Peyer's patch (tissue), 4 donors: Measurements from ENCODE around the gene GLYATL3. TPM values are rescaled to one million over a fixed set of nuclear protein-coding genes. Genes with fewer than 3 reads are reported as not detected.

Source experiments
- DNase-seq, 3 donors: peaks; one replicate each; pipeline ENCODE4 v3.0.0-alpha.2; 2017 to 2019
- H3K27ac ChIP-seq, 4 donors: fragments of 200-600 bp; sonication (generic); one replicate each; pipeline ENCODE4 v1.5.1; 2016 to 2019
- H3K27me3 ChIP-seq, 2 donors: fragments of 200-600 bp; sonication (generic); one replicate each; pipeline ENCODE4 v1.5.1; 2019
- H3K36me3 ChIP-seq, 3 donors: fragments of 200-600 bp; sonication (generic); one replicate each; pipeline ENCODE4 v1.5.1; 2016 to 2019
- H3K4me1 ChIP-seq, 4 donors: fragments of 200-600 bp; sonication (generic); one replicate each; pipeline ENCODE4 v1.5.1; 2016 to 2019
- H3K4me3 ChIP-seq, 4 donors: fragments of 200-600 bp; sonication (generic); 1 replicate in 3 of 4; 2 replicates in 1 of 4; pipeline ENCODE4 v1.5.1; 2016 to 2019; ENCODE audit warnings: mild to moderate bottlenecking in 1 of 4
- H3K9me3 ChIP-seq, 4 donors: fragments of 200-600 bp; sonication (generic); one replicate each; pipeline ENCODE4 v1.5.1; 2016 to 2019; ENCODE audit warnings: mild to moderate bottlenecking in 1 of 4
- POLR2A ChIP-seq, 2 donors: fragments of 450-650 bp; IDR thresholded peaks; one replicate each; pipeline ENCODE4 v1.5.1; 2017; ENCODE audit warnings: antibody characterized with exemption in 2 of 2, mild to moderate bottlenecking in 2 of 2, moderate library complexity in 2 of 2
- total RNA-seq, 4 donors: library from RNA; depleted of rRNA; stranded (reverse); fragments of >200 nt; gene quantifications; one replicate each; pipeline ENCODE4 v1.1.0, GENCODE V29; 2016
- TF ChIP-seq, protein P1 (sequence below), 6 experiments: fragments of 450-650 bp in 4 of 6; fragments of 200-600 bp in 2 of 6; sonication (generic) in 1 of 6; IDR thresholded peaks; one replicate each; pipeline ENCODE4 v1.5.1; 2017 to 2019; ENCODE audit warnings: antibody characterized with exemption in 6 of 6, mild to moderate bottlenecking in 3 of 6, moderate library complexity in 1 of 6

Gene GLYATL3
- total RNA-seq, 4 donors from 2014 or later, result not detected

DNA sequence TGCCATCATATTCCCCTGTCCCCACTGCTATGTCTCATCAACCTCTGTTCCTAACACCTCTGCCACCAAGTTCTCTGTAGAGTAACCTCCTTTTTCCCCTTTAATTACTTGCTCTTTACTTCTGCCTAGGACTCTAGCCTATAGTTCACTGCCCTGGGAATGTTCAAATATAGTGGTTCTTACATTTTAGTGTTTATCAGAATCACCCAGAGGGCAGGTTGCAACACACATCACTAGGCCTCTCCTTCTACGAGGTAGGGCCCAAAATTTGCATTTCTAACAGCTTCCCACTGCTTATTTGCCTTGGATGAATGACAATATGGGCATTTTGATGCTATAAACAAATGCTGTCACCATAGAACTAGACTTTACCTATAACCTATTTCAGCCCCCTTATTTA is 27.6 kb downstream of the GLYATL3 start:
- no peak for TF ChIP-seq POLR2A (IDR thresholded peaks at IDR 0.05)
- TF ChIP-seq, protein P1, sequence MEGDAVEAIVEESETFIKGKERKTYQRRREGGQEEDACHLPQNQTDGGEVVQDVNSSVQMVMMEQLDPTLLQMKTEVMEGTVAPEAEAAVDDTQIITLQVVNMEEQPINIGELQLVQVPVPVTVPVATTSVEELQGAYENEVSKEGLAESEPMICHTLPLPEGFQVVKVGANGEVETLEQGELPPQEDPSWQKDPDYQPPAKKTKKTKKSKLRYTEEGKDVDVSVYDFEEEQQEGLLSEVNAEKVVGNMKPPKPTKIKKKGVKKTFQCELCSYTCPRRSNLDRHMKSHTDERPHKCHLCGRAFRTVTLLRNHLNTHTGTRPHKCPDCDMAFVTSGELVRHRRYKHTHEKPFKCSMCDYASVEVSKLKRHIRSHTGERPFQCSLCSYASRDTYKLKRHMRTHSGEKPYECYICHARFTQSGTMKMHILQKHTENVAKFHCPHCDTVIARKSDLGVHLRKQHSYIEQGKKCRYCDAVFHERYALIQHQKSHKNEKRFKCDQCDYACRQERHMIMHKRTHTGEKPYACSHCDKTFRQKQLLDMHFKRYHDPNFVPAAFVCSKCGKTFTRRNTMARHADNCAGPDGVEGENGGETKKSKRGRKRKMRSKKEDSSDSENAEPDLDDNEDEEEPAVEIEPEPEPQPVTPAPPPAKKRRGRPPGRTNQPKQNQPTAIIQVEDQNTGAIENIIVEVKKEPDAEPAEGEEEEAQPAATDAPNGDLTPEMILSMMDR (IDR thresholded peaks at IDR 0.05), result no peak
- H3K27ac ChIP-seq, result no peak overlapping the region
- no peaks in the 10 kb centered on the region for H3K27me3 ChIP-seq

DNA sequence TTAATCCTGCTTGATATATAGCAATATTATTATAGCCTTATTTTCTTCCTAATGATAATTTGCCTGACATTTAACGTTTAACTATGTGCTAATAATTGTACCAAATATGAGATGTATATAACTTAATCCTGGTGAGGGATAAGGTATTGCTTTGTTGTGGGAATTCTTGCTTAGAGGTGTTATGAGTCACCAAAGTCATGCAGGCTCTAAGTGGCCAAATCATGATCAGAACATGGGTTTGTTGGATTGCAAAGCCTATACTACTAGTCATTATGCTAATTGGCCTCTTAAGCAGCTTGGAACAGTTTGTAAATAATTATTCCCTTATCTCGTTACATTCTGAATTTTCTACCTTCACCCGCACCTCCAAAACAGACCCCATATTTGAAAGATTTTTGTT is 28.8 kb downstream of the GLYATL3 start:
- TF ChIP-seq, protein P1 (IDR thresholded peaks at IDR 0.05), result no peak
- TF ChIP-seq POLR2A (IDR thresholded peaks at IDR 0.05), result no peak

More for the DNA sequence above, 27.6 kb downstream of the GLYATL3 start:
- no peak for DNase-seq
- Histone ChIP-seq H3K4me1 (no peaks in the 10 kb centered on the region), H3K9me3 (no peaks in the 10 kb centered on the region), H3K4me3 (no peak overlapping the region), H3K36me3 (no peaks in the 10 kb centered on the region)

DNA sequence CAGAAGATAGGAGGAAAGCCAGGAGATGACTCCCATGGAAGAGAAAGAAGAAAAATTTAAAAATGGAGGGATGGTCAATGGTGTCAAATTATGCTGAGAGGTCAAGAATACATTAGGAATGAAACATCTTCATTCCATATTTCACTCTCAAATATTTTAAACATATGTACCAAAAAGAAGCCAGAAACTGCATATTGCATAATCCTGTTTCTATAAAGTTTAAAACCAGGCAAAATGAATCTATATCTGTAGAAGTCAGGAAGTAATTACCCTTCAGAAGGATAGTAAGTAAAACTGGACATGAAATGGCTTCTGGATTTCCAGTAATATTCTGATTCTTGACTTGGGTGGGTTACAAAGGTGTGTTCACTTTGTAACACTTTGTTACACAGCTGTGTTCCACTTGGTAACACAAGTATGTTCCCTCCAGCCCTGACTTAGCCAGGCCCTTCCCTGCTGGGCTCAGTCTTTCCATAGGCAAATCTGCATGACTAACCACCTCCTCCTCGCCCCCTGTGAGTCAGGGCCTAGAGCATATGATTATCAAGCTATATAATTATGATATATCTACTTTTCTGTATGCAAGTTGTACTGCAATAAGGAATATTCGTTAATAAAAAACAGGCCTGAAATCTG is 30.5 kb downstream of the GLYATL3 start:
- Histone ChIP-seq H3K4me1 (no peaks in the 10 kb centered on the region), H3K4me3 (no peak overlapping the region), H3K27me3 (no peaks in the 10 kb centered on the region), H3K27ac (no peak overlapping the region), H3K9me3 (no peaks in the 10 kb centered on the region), H3K36me3 (no peaks in the 10 kb centered on the region)
- DNase-seq, result no peak
- TF ChIP-seq POLR2A (IDR thresholded peaks at IDR 0.05), result no peak
- TF ChIP-seq, protein P1 (IDR thresholded peaks at IDR 0.05), result no peak

More for the DNA sequence above, 28.8 kb downstream of the GLYATL3 start:
- Histone ChIP-seq H3K27ac (no peak overlapping the region), H3K4me3 (no peak overlapping the region), H3K27me3 (no peaks in the 10 kb centered on the region), H3K36me3 (no peaks in the 10 kb centered on the region), H3K9me3 (no peaks in the 10 kb centered on the region), H3K4me1 (no peaks in the 10 kb centered on the region)
- no peak for DNase-seq

DNA sequence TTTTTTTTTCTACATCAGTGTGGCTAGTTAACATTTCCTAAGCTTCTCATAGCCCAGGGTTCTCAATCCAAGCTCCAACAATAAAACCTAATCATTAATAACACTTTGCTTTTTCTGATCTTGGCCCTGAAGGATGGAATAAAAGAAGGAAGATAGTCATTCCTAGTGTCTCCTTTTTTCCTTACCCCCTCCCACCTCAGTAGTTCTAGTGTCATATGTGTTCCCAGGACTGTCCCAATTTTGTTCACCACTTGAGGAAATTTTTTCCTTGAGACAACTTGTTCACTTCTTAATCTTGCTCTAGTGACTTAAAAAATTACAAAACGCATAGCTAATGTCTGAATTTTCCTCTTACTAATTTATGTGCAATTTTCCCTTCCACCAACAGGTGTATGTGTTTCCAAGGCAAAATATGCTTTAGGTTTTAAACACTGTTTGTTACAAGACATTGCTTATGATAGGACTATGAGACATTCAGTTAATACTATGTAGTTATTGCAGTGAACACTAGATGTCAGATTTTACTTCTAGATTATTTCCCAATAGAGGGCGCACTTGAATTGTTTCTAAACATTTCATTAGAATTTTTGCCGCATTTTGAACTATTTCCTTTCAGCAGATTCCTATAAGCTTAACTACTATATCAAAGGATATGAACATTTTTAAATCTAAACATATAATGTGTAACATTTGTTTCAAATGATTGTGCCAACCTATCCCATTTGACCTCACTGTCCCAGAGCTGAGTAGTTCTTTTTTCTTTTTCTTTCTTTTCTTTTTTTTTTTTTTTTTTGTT is 32.2 kb downstream of the GLYATL3 start:
- no peaks in the 10 kb centered on the region for H3K9me3 ChIP-seq
- no peak overlapping the region for H3K27ac ChIP-seq
- no peak for DNase-seq
- no peaks in the 10 kb centered on the region for H3K36me3 ChIP-seq
- no peak overlapping the region for H3K4me3 ChIP-seq
- no peaks in the 10 kb centered on the region for H3K4me1 ChIP-seq
- no peak for TF ChIP-seq POLR2A (IDR thresholded peaks at IDR 0.05)
- TF ChIP-seq, protein P1 (IDR thresholded peaks at IDR 0.05), result peak in 5 of 6 experiments; percentile 48 to 97 (median 83)
- H3K27me3 ChIP-seq, result no peaks in the 10 kb centered on the region

DNA sequence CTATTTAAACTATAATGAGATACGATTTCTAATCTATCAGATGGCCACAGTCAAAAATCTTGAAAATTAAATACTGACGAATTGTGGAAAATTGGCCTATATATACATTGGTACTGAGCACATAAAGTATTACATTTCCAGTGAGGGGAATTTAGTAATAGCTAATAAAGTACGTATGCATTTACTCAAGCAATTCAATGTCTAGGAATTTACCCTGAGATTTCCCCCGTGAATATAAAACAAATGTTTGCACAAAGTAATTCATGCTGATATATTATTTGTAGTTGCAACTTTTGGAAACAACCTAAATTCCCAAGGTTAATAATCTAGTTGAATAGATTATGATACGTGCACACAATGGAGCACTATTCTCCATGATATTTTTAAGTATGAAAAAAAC is 36.1 kb downstream of the GLYATL3 start:
- H3K27ac ChIP-seq, result no peak overlapping the region
- DNase-seq, result no peak
- no peaks in the 10 kb centered on the region for H3K36me3 ChIP-seq
- H3K4me3 ChIP-seq, result no peak overlapping the region
- no peaks in the 10 kb centered on the region for H3K4me1 ChIP-seq
- H3K9me3 ChIP-seq, result no peaks in the 10 kb centered on the region
- no peak for TF ChIP-seq POLR2A (IDR thresholded peaks at IDR 0.05)
- TF ChIP-seq, protein P1 (IDR thresholded peaks at IDR 0.05), result no peak
- no peaks in the 10 kb centered on the region for H3K27me3 ChIP-seq
